HCT116 (cell line): ENCODE data around the gene DENND6A. TPM values are rescaled to one million over a fixed set of nuclear protein-coding genes. Genes with fewer than 3 reads are reported as not detected.

Source experiments
- ATAC-seq: fragments of 200-7000 bp; cut with Tn5 transposase; 2 replicates; pipeline ENCODE4 v1.9.1; 2020; ENCODE audit warnings: mild to moderate bottlenecking, moderate library complexity
- BruUV-seq: library from RNA; stranded (reverse); fragments of 400-500 nt; replicated peaks from 2 replicates; lab custom pipeline; 2021; lab: Mats Ljungman, UMichigan
- CTCF ChIA-PET: fragments of 300-600 bp; sonication (Branson Sonifier 250); formaldehyde crosslinking; loops from one replicate; lab custom pipeline; 2021; ENCODE audit warnings: antibody characterized with exemption; lab: Charles Lee
- POLR2A ChIA-PET: fragments of 300-600, 350-600 bp; sonication (Branson Sonifier 250); formaldehyde crosslinking; loops from one replicate; lab custom pipeline; 2021; ENCODE audit warnings: antibody characterized with exemption; lab: Charles Lee
- RAD21 ChIA-PET, 2 experiments: fragments of 300-600 bp; sonication (Branson Sonifier 250); formaldehyde crosslinking; loops; one replicate each; lab custom pipeline; 2023; ENCODE audit warnings: low total read pairs in 2 of 2; ENCODE audit not compliant: uncharacterized antibody in 2 of 2, unreplicated experiment in 2 of 2, low non-redundant PET in 1 of 2; lab: Charles Lee
- DNase-seq: peaks from one replicate; pipeline ENCODE4 v3.0.0-alpha.2; 2010; ENCODE audit warnings: low read depth, low spot score
- H2AFZ ChIP-seq: fragments of 200-600 bp; shearing (Covaris generic), sonication (generic); 2 replicates; pipeline ENCODE4 v1.6.1; 2017; ENCODE audit warnings: low read depth, mixed run types, mixed read lengths, antibody characterized with exemption, low read length; ENCODE audit not compliant: poor library complexity, severe bottlenecking
- H3K27ac ChIP-seq: 2 replicates; pipeline ENCODE4 v1.5.1; 2012; ENCODE audit warnings: low read depth, low read length
- H3K27me3 ChIP-seq: fragments of 200-600 bp; sonication (generic); 2 replicates; pipeline ENCODE4 v1.6.1; 2016; ENCODE audit warnings: mixed run types, low read length, mixed read lengths; ENCODE audit not compliant: insufficient read depth
- H3K36me3 ChIP-seq, 2 experiments: fragments of 200-500 bp in 1 of 2; fragments of 200-600 bp in 1 of 2; sonication (Bioruptor generic) in 1 of 2; sonication (generic) in 1 of 2; 2 replicates each; pipeline versions ENCODE4 v1.5.1 to v1.6.1; 2014 to 2016; ENCODE audit warnings: low read length in 2 of 2, inconsistent platforms in 1 of 2, mixed read lengths in 1 of 2, mixed run types in 1 of 2; ENCODE audit not compliant: insufficient read depth in 2 of 2, control insufficient read depth in 1 of 2
- H3K4me1 ChIP-seq, 2 experiments: fragments of 200-600 bp in 1 of 2; sonication (generic) in 1 of 2; 2 replicates each; pipeline versions ENCODE4 v1.5.1 to v1.6.1; 2012 to 2017; ENCODE audit warnings: low read length in 2 of 2, inconsistent platforms in 1 of 2, mild to moderate bottlenecking in 1 of 2, mixed read lengths in 1 of 2, mixed run types in 1 of 2, moderate library complexity in 1 of 2; ENCODE audit not compliant: insufficient read depth in 2 of 2, control insufficient read depth in 1 of 2
- H3K4me2 ChIP-seq: fragments of 200-600 bp; sonication (generic); 2 replicates; pipeline ENCODE4 v1.6.1; 2017; ENCODE audit warnings: mixed run types, low read length, mixed read lengths
- H3K4me3 ChIP-seq, 2 experiments: fragments of 200-600 bp in 1 of 2; sonication (generic) in 1 of 2; replicated peaks in 1 of 2; 2 replicates each; pipeline ENCODE4 v1.5.1; 2011 to 2016; ENCODE audit warnings: low read length in 2 of 2, control low read depth in 1 of 2, low read depth in 1 of 2, mild to moderate bottlenecking in 1 of 2, mixed read lengths in 1 of 2, mixed run types in 1 of 2
- H3K79me2 ChIP-seq: fragments of 200-600 bp; sonication (generic); 2 replicates; pipeline ENCODE4 v1.6.1; 2017; ENCODE audit warnings: mild to moderate bottlenecking, mixed run types, low read length, moderate library complexity, mixed read lengths; ENCODE audit not compliant: insufficient read depth
- H3K9ac ChIP-seq: fragments of 200-600 bp; sonication (generic); 2 replicates; pipeline ENCODE4 v1.6.1; 2016; ENCODE audit warnings: low read length, mixed read lengths
- H3K9me2 ChIP-seq: fragments of 200-600 bp; sonication (generic), shearing (Covaris generic); 2 replicates; pipeline ENCODE4 v1.6.1; 2017; ENCODE audit warnings: mixed run types, mild to moderate bottlenecking, moderate library complexity; ENCODE audit not compliant: insufficient read depth
- H3K9me3 ChIP-seq, 2 experiments: fragments of 200-500 bp in 1 of 2; fragments of 200-600 bp in 1 of 2; sonication (Bioruptor generic) in 1 of 2; sonication (generic) in 1 of 2; 2 replicates each; pipeline ENCODE4 v1.6.1; 2014 to 2017; ENCODE audit warnings: low read length in 2 of 2, mixed read lengths in 2 of 2, inconsistent platforms in 1 of 2, low read depth in 1 of 2, mild to moderate bottlenecking in 1 of 2, mixed run types in 1 of 2, moderate library complexity in 1 of 2; ENCODE audit not compliant: control insufficient read depth in 1 of 2, insufficient read depth in 1 of 2
- H4K20me1 ChIP-seq: fragments of 200-600 bp; sonication (generic), shearing (Covaris generic); 2 replicates; pipeline ENCODE4 v1.6.1; 2017; ENCODE audit warnings: mixed run types, mild to moderate bottlenecking, moderate library complexity; ENCODE audit not compliant: insufficient read depth
- ATF3 ChIP-seq: IDR thresholded peaks from 2 replicates; pipeline ENCODE4 v1.6.1; 2012
- CEBPB ChIP-seq: IDR thresholded peaks from 2 replicates; pipeline ENCODE4 v1.6.1; 2012; ENCODE audit warnings: low read depth
- CTCF ChIP-seq, 3 experiments: fragments of 200-600 bp in 1 of 3; sonication (generic) in 1 of 3; IDR thresholded peaks in 2 of 3; conservative IDR thresholded peaks in 1 of 3; 2 replicates each; pipeline ENCODE4 v1.5.1; 2012 to 2017; ENCODE audit warnings: low read depth in 2 of 3, low read length in 2 of 3, antibody characterized with exemption in 1 of 3, borderline replicate concordance in 1 of 3, control low read depth in 1 of 3, mild to moderate bottlenecking in 1 of 3, mixed read lengths in 1 of 3, mixed run types in 1 of 3, moderate library complexity in 1 of 3; ENCODE audit not compliant: insufficient read depth in 1 of 3
- EGR1 ChIP-seq: IDR thresholded peaks from 2 replicates; pipeline ENCODE4 v1.6.1; 2012; ENCODE audit warnings: low read depth
- ELF1 ChIP-seq: IDR thresholded peaks from 2 replicates; pipeline ENCODE4 v1.6.1; 2012; ENCODE audit warnings: low read depth, borderline replicate concordance
- EZH2phosphoT487 ChIP-seq: fragments of 200-600 bp; IDR thresholded peaks from 2 replicates; pipeline ENCODE4 v1.6.1; 2018; ENCODE audit warnings: antibody characterized with exemption, borderline replicate concordance
- FOSL1 ChIP-seq: IDR thresholded peaks from 2 replicates; pipeline ENCODE4 v1.6.1; 2012; ENCODE audit warnings: low read depth
- JUND ChIP-seq: IDR thresholded peaks from 2 replicates; pipeline ENCODE4 v1.6.1; 2012
- MAX ChIP-seq: IDR thresholded peaks from 2 replicates; pipeline ENCODE4 v1.6.1; 2012
- POLR2A ChIP-seq: IDR thresholded peaks from 2 replicates; pipeline ENCODE4 v1.7.0; 2011; ENCODE audit warnings: borderline replicate concordance; ENCODE audit not compliant: insufficient read depth, insufficient read length; ENCODE audit errors: extremely low read depth
- POLR2AphosphoS5 ChIP-seq: IDR thresholded peaks from 2 replicates; pipeline ENCODE4 v1.6.1; 2011; ENCODE audit warnings: mild to moderate bottlenecking, low read depth, low read length, moderate library complexity
- RAD21 ChIP-seq: IDR thresholded peaks from 2 replicates; pipeline ENCODE4 v1.6.1; 2012; ENCODE audit warnings: low read depth, mild to moderate bottlenecking
- SP1 ChIP-seq: IDR thresholded peaks from 2 replicates; pipeline ENCODE4 v1.6.1; 2012; ENCODE audit warnings: low read depth
- SRF ChIP-seq: IDR thresholded peaks from 2 replicates; pipeline ENCODE4 v1.6.1; 2012; ENCODE audit warnings: low read depth
- ZBTB33 ChIP-seq: IDR thresholded peaks from 2 replicates; pipeline ENCODE4 v1.6.1; 2011; ENCODE audit warnings: mild to moderate bottlenecking, low read length, moderate library complexity; ENCODE audit not compliant: insufficient replicate concordance; ENCODE audit errors: extremely low read depth
- ZNF274 ChIP-seq: fragments of 200-500 bp; sonication (Bioruptor generic); IDR thresholded peaks from 2 replicates; pipeline ENCODE4 v1.6.1; 2014; ENCODE audit warnings: mild to moderate bottlenecking, low read depth, low read length, inconsistent platforms
- intact Hi-C: fragments of 100-400 bp; cut with micrococcal nuclease; formaldehyde crosslinking; loops from 2 replicates; pipeline ENCODE4 v1.10.0; 2022
- total RNA-seq: library from RNA; stranded (reverse); gene quantifications from one replicate; pipeline ENCODE4 v1.2.1, GENCODE V29; 2021; ENCODE audit not compliant: unreplicated experiment

The DENND6A gene
- total RNA-seq, 1 experiment from 2014 or later: 22.3 TPM

GRCh38 chr3:57627976-57628375, 64.9 kb downstream of the DENND6A start:
- no peak for ATAC-seq
- RAD21 ChIA-PET: no interaction called here
- Histone ChIP-seq H3K4me2 (no peak overlapping the region), H3K9me3 (no peaks in the 10 kb centered on the region), H4K20me1 (no peaks in the 10 kb centered on the region), H3K9ac (no peak overlapping the region), H3K27ac (no peak overlapping the region), H3K9me2 (no peaks in the 10 kb centered on the region), H2AFZ (no peak overlapping the region), H3K4me3 (no peak overlapping the region), H3K4me1 (no peaks in the 10 kb centered on the region), H3K27me3 (no peaks in the 10 kb centered on the region), H3K36me3 (peaks cover 28 to 29% of the 10 kb centered on the region in 2 experiments), H3K79me2 (no peaks in the 10 kb centered on the region)
- no peak for TF ChIP-seq CEBPB
- TF ChIP-seq EGR1: no peak
- TF ChIP-seq RAD21: no peak
- no peak for TF ChIP-seq ZBTB33
- TF ChIP-seq SRF: no peak
- TF ChIP-seq ZNF274: no peak
- TF ChIP-seq FOSL1: no peak
- no peak for TF ChIP-seq ELF1
- TF ChIP-seq JUND: no peak
- no peak for TF ChIP-seq POLR2A
- no peak for TF ChIP-seq CTCF (IDR thresholded peaks at IDR 0.05 in 2 of 3, conservative IDR thresholded peaks at IDR 0.05 in 1 of 3; ENCODE audit: borderline replicate concordance in 1 of 3, insufficient read depth in 1 of 3, low read depth in 2 of 3, low read length in 2 of 3)
- TF ChIP-seq EZH2phosphoT487: no peak
- TF ChIP-seq SP1: no peak
- TF ChIP-seq ATF3: no peak
- TF ChIP-seq POLR2AphosphoS5: no peak
- TF ChIP-seq MAX: no peak
- BruUV-seq: no TSS peak
- intact Hi-C loops: no loop called here
- CTCF ChIA-PET: no interaction called here
- no peak for DNase-seq
- POLR2A ChIA-PET: no interaction called here
